HepG2 (cell line): ENCODE measurements around the gene TIMM17A. TPM values are rescaled to one million over a fixed set of nuclear protein-coding genes. Genes with fewer than 3 reads are reported as not detected.

ENCODE experiments used
- ATAC-seq: fragments of 200-7000 bp; cut with Tn5 transposase; 3 replicates; pipeline ENCODE4 v1.9.1; 2020; ENCODE audit warnings: mild to moderate bottlenecking, moderate library complexity
- BruUV-seq: library from RNA; stranded (reverse); fragments of 400-500 nt; replicated peaks from 2 replicates; lab custom pipeline; 2021; lab: Mats Ljungman, UMichigan
- CTCF ChIA-PET: fragments of 300-600 bp; formaldehyde crosslinking; extraction: SDS; loops from one replicate; lab custom pipeline; 2021; ENCODE audit warnings: low total read pairs, inconsistent platforms, low intra/inter-chr PET ratio; lab: Yijun Ruan, JAX
- POLR2A ChIA-PET: fragments of 350-600 bp; sonication (Branson Sonifier 250); formaldehyde crosslinking; loops from one replicate; lab custom pipeline; 2020; ENCODE audit warnings: antibody characterized with exemption, inconsistent platforms; lab: Yijun Ruan, JAX
- DNase-seq: peaks from one replicate; pipeline ENCODE4 v3.0.0-alpha.2; 2015; ENCODE audit warnings: low spot score
- FAIRE-seq: peaks from 3 replicates; lab custom pipeline; 2011; peaks lifted over from hg19 to GRCh38; lab: Jason Lieb, UNC
- H2AFZ ChIP-seq: one replicate; pipeline ENCODE4 v1.6.1; 2011; ENCODE audit warnings: low read length, inconsistent platforms
- H3K27ac ChIP-seq: fragments of 300-600 bp; 3 replicates; pipeline ENCODE4 v1.8.0; 2011; ENCODE audit warnings: mixed run types, mild to moderate bottlenecking, mixed read lengths, low read length, inconsistent platforms; ENCODE audit not compliant: insufficient read depth; ENCODE audit errors: extremely low read length
- H3K27me3 ChIP-seq, 2 experiments: fragments of 200-600 bp in 1 of 2; 2 replicates in 1 of 2; 3 replicates in 1 of 2; pipeline versions ENCODE4 v1.6.0 to v1.8.0; 2011; ENCODE audit warnings: low read length in 2 of 2, mild to moderate bottlenecking in 2 of 2, moderate library complexity in 2 of 2, inconsistent platforms in 1 of 2; ENCODE audit not compliant: insufficient read depth in 2 of 2, control insufficient read depth in 1 of 2
- H3K36me3 ChIP-seq, 2 experiments: fragments of 200-600 bp in 1 of 2; replicated peaks in 1 of 2; 2 replicates in 1 of 2; 3 replicates in 1 of 2; pipeline versions ENCODE4 v1.5.1 to v1.8.0; 2011; ENCODE audit warnings: low read length in 2 of 2, inconsistent platforms in 1 of 2; ENCODE audit not compliant: insufficient read depth in 2 of 2, control insufficient read depth in 1 of 2
- H3K4me1 ChIP-seq: 2 replicates; pipeline ENCODE4 v1.5.1; 2012; ENCODE audit warnings: low read length, inconsistent platforms; ENCODE audit not compliant: insufficient read depth
- H3K4me2 ChIP-seq: 2 replicates; pipeline ENCODE4 v1.6.0; 2011; ENCODE audit warnings: low read depth, low read length, inconsistent platforms
- H3K4me3 ChIP-seq, 3 experiments: fragments of 200-600 bp in 1 of 3; sonication (generic), shearing (Covaris generic) in 1 of 3; replicated peaks in 1 of 3; 2 replicates each; pipeline ENCODE4 v1.5.1; 2011 to 2016; ENCODE audit warnings: low read length in 3 of 3, inconsistent platforms in 2 of 3, low read depth in 2 of 3, mild to moderate bottlenecking in 2 of 3, control low read depth in 1 of 3, mixed read lengths in 1 of 3; ENCODE audit not compliant: insufficient read depth in 1 of 3
- H3K79me2 ChIP-seq: one replicate; pipeline ENCODE4 v1.6.1; 2011; ENCODE audit warnings: low read length, inconsistent platforms; ENCODE audit not compliant: insufficient read depth
- H3K9ac ChIP-seq: 2 replicates; pipeline ENCODE4 v1.6.0; 2011; ENCODE audit warnings: mild to moderate bottlenecking, low read depth, low read length, inconsistent platforms; ENCODE audit not compliant: insufficient read depth
- H3K9me3 ChIP-seq: 2 replicates; pipeline ENCODE4 v1.5.1; 2012; ENCODE audit warnings: mild to moderate bottlenecking, low read length
- H4K20me1 ChIP-seq: 2 replicates; pipeline ENCODE4 v1.6.0; 2011; ENCODE audit warnings: inconsistent platforms, mild to moderate bottlenecking, low read length, moderate library complexity; ENCODE audit not compliant: insufficient read depth
- CENPT ChIP-seq: sonication (generic); formaldehyde crosslinking; IDR thresholded peaks from 2 replicates; pipeline ENCODE4 v1.8.0; 2022; ENCODE audit warnings: low read depth, mild to moderate bottlenecking, moderate library complexity, missing genetic modification reagents
- CTCF ChIP-seq: sonication (generic); formaldehyde crosslinking; IDR thresholded peaks from 2 replicates; pipeline ENCODE4 v1.5.0; 2020; ENCODE audit warnings: mild to moderate bottlenecking, missing genetic modification reagents, moderate library complexity
- EED ChIP-seq: sonication (generic); formaldehyde crosslinking; IDR thresholded peaks from 2 replicates; pipeline ENCODE4 v1.5.0; 2020; ENCODE audit warnings: mild to moderate bottlenecking, missing genetic modification reagents
- GATAD1 ChIP-seq: IDR thresholded peaks from 2 replicates; pipeline ENCODE4 v1.6.1; 2016; ENCODE audit warnings: missing genetic modification reagents, missing compliant biosample characterization
- NAIF1 ChIP-seq: sonication (generic); formaldehyde crosslinking; IDR thresholded peaks from 2 replicates; pipeline ENCODE4 v1.5.0; 2020; ENCODE audit warnings: mild to moderate bottlenecking, missing genetic modification reagents, borderline replicate concordance
- NR2F1 ChIP-seq, 2 experiments: fragments of 450-650 bp in 1 of 2; formaldehyde crosslinking in 1 of 2; IDR thresholded peaks; 2 replicates each; pipeline versions ENCODE4 v1.5.0 to v1.6.1; 2016 to 2020; ENCODE audit warnings: mild to moderate bottlenecking in 1 of 2, missing compliant biosample characterization in 1 of 2, missing genetic modification reagents in 1 of 2, moderate library complexity in 1 of 2
- NR2F6 ChIP-seq, 2 experiments: IDR thresholded peaks; 2 replicates each; pipeline ENCODE4 v1.6.1; 2016; ENCODE audit warnings: antibody characterized with exemption in 1 of 2, mild to moderate bottlenecking in 1 of 2
- PPARG ChIP-seq: conservative IDR thresholded peaks from 2 replicates; pipeline ENCODE4 v1.6.1; 2016; ENCODE audit warnings: missing biosample characterization, missing genetic modification reagents
- SMC3 ChIP-seq: IDR thresholded peaks from 2 replicates; pipeline ENCODE4 v1.6.1; 2011; ENCODE audit warnings: low read length, improper control_type of control experiment
- STAG1 ChIP-seq: sonication (generic); formaldehyde crosslinking; IDR thresholded peaks from 2 replicates; pipeline ENCODE4 v1.4.0; 2020; ENCODE audit warnings: missing genetic modification reagents
- ZNF569 ChIP-seq: sonication (generic); formaldehyde crosslinking; IDR thresholded peaks from 2 replicates; pipeline ENCODE4 v1.5.0; 2020; ENCODE audit warnings: mild to moderate bottlenecking, missing genetic modification reagents, moderate library complexity, borderline replicate concordance
- ZSCAN9 ChIP-seq: IDR thresholded peaks from 2 replicates; pipeline ENCODE4 v1.6.1; 2016; ENCODE audit warnings: borderline replicate concordance
- WGBS: methylation state at CpG from one replicate; pipeline ENCODE4 v1.1.6; 2017; ENCODE audit warnings: low lambda C conversion rate; 5-methylcytosine and 5-hydroxymethylcytosine counted together
- in situ Hi-C: cut with HindIII; loops from 2 replicates; pipeline ENCODE4 v1.10.0; 2017; ENCODE audit warnings: low pct_unique_long_range_greater_than_20kb; ENCODE audit not compliant: extremely low pct_ligation_motif_present
- intact Hi-C: fragments of 100-400 bp; cut with micrococcal nuclease; formaldehyde crosslinking; loops from one replicate; pipeline ENCODE4 v1.10.0; 2022; ENCODE audit not compliant: unreplicated experiment
- polyA plus RNA-seq, 8 experiments: library from polyadenylated mRNA; depleted of rRNA in 3 of 8; stranded (reverse) in 7 of 8; unstranded in 1 of 8; fragments of >200 nt; fragmentation: Illumina TruSeq in 4 of 8; extraction: Trizol in 4 of 8; gene quantifications; 2 replicates each; pipeline versions ENCODE4 v1.2.1 to v1.2.3, GENCODE V29; 2011 to 2016; ENCODE audit warnings: low read depth in 4 of 8, missing spikeins in 1 of 8, mixed read lengths in 1 of 8; ENCODE audit not compliant: insufficient read depth in 1 of 8
- total RNA-seq, 5 experiments: library from RNA; depleted of rRNA; stranded (reverse); fragments of >200 nt; fragmentation: Illumina TruSeq; extraction: Trizol; gene quantifications; 2 replicates each; pipeline ENCODE4 v1.2.3, GENCODE V29; 2016; ENCODE audit warnings: low read depth in 1 of 5
- TF ChIP-seq, protein P1 (sequence below): sonication (generic); formaldehyde crosslinking; IDR thresholded peaks from 2 replicates; pipeline ENCODE4 v1.4.0; 2020; ENCODE audit warnings: missing genetic modification reagents
- TF ChIP-seq, protein P2 (sequence below): sonication (generic); formaldehyde crosslinking; IDR thresholded peaks from 2 replicates; pipeline ENCODE4 v1.4.0; 2020; ENCODE audit warnings: missing genetic modification reagents
- TF ChIP-seq, protein P3 (sequence below), 2 experiments: sonication (generic) in 1 of 2; formaldehyde crosslinking in 1 of 2; IDR thresholded peaks; 2 replicates each; pipeline versions ENCODE4 v1.4.0 to v1.6.1; 2016 to 2020; ENCODE audit warnings: borderline replicate concordance in 1 of 2, low read depth in 1 of 2, mild to moderate bottlenecking in 1 of 2, missing genetic modification reagents in 1 of 2

Gene TIMM17A
- total and polyA plus RNA-seq, 2 of the 13 experiments (the other 11 are each of a cell fraction or from before 2014, with no cell fraction given) = 50.8 to 97.8 TPM

DNA sequence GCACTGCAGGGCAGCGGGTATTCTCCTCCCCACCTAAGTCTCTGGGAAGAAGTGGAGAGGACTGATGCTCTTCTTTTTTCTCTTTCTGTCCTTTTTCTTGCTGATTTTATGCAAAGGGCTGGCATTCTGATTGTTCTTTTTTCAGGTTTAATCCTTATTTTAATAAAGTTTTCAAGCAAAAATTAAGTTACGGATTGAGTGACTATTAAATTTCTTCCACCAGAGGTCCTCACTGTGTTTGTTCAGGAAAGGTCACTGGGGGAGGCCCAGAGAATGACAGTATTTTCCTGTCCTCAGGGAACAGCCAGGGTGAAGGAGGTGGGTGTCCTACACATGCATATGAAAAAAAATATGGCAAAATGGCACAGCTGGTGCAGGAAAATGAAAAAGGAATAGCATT, 50.7 kb downstream of the TIMM17A start:
- BruUV-seq = no TSS peak
- DNase-seq (peak; percentile 54), ATAC-seq (no peak), FAIRE-seq (peak; percentile 62)
- Histone ChIP-seq H4K20me1 (peaks cover 15% of the 10 kb centered on the region; the same call in 1 of the 2 replicates), H3K4me1 (peaks cover 43% of the 10 kb centered on the region), H3K9me3 (no peaks in the 10 kb centered on the region), H3K4me3 (no peak overlapping the region), H3K36me3 (peaks cover 12 to 45% of the 10 kb centered on the region in 2 experiments), H3K4me2 (no peak overlapping the region), H3K27ac (no peak overlapping the region), H2AFZ (no peak overlapping the region), H3K79me2 (peaks cover 13% of the 10 kb centered on the region), H3K9ac (no peak overlapping the region), H3K27me3 (no peaks in the 10 kb centered on the region; a peak in 1 of 5 replicates)
- ChIA-PET CTCF (interaction anchor here (2.0 to 3.9 kb wide), 2 partner anchors 85 to 113 kb away, joined by 6 to 40 read pairs; no protein-coding TSS in a partner anchor), POLR2A (no interaction called here)
- WGBS = 79% methylated on average over 2 of the region's 2 CpGs
- in situ Hi-C loops = no loop called here
- intact Hi-C loops = no loop called here
- TF ChIP-seq GATAD1 = no peak
- TF ChIP-seq NAIF1 (CRISPR knock-in tag) = no peak
- TF ChIP-seq NR2F6 (IDR thresholded peaks at IDR 0.05) = peak; percentile 78
- TF ChIP-seq NR2F6 (CRISPR knock-in tag; IDR thresholded peaks at IDR 0.05) = peak; percentile 75
- TF ChIP-seq ZSCAN9 (CRISPR knock-in tag) = no peak
- TF ChIP-seq ZNF569 (CRISPR knock-in tag) = no peak
- TF ChIP-seq EED (CRISPR knock-in tag) = no peak
- peak; percentile 71 for TF ChIP-seq STAG1 (CRISPR knock-in tag)
- TF ChIP-seq PPARG (CRISPR knock-in tag) = peak; percentile 40; the same call in 1 of the 2 replicates
- peak; percentile 60 for TF ChIP-seq CTCF (CRISPR knock-in tag)
- peak in 1 of 2 experiments; percentile 39; a peak in 1 of 4 replicates for TF ChIP-seq NR2F1 (CRISPR knock-in tag; IDR thresholded peaks at IDR 0.05)
- TF ChIP-seq, protein P1, sequence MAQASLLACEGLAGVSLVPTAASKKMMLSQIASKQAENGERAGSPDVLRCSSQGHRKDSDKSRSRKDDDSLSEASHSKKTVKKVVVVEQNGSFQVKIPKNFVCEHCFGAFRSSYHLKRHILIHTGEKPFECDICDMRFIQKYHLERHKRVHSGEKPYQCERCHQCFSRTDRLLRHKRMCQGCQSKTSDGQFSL = 0 out of 2 replicates have a peak, but pooled peaks have one; percentile 37
- TF ChIP-seq SMC3 = peak; percentile 45; the same call in 1 of the 2 replicates
- TF ChIP-seq CENPT (CRISPR knock-in tag) = no peak
- TF ChIP-seq, protein P2, sequence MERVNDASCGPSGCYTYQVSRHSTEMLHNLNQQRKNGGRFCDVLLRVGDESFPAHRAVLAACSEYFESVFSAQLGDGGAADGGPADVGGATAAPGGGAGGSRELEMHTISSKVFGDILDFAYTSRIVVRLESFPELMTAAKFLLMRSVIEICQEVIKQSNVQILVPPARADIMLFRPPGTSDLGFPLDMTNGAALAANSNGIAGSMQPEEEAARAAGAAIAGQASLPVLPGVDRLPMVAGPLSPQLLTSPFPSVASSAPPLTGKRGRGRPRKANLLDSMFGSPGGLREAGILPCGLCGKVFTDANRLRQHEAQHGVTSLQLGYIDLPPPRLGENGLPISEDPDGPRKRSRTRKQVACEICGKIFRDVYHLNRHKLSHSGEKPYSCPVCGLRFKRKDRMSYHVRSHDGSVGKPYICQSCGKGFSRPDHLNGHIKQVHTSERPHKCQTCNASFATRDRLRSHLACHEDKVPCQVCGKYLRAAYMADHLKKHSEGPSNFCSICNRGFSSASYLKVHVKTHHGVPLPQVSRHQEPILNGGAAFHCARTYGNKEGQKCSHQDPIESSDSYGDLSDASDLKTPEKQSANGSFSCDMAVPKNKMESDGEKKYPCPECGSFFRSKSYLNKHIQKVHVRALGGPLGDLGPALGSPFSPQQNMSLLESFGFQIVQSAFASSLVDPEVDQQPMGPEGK (CRISPR knock-in tag) = peak; percentile 16; the same call in 1 of the 2 replicates
- TF ChIP-seq, protein P3, sequence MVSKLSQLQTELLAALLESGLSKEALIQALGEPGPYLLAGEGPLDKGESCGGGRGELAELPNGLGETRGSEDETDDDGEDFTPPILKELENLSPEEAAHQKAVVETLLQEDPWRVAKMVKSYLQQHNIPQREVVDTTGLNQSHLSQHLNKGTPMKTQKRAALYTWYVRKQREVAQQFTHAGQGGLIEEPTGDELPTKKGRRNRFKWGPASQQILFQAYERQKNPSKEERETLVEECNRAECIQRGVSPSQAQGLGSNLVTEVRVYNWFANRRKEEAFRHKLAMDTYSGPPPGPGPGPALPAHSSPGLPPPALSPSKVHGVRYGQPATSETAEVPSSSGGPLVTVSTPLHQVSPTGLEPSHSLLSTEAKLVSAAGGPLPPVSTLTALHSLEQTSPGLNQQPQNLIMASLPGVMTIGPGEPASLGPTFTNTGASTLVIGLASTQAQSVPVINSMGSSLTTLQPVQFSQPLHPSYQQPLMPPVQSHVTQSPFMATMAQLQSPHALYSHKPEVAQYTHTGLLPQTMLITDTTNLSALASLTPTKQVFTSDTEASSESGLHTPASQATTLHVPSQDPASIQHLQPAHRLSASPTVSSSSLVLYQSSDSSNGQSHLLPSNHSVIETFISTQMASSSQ (IDR thresholded peaks at IDR 0.05; ENCODE audit: low read depth) = no peak
- TF ChIP-seq, protein P3 (CRISPR knock-in tag; IDR thresholded peaks at IDR 0.05; ENCODE audit: borderline replicate concordance) = no peak
